GM21381 (cell line): ENCODE data around the gene SYCE1L.
"Not testable (repeated sequence)": the region's sequence is repeated elsewhere in the genome, so short reads cannot be mapped to it uniquely, and the experiment has no call there.

Experiments used
- ATAC-seq: cut with Tn5 transposase; IDR thresholded peaks from one replicate; pipeline ENCODE4 v1.9.1; 2021; ENCODE audit warnings: mild to moderate bottlenecking, moderate library complexity; ENCODE audit not compliant: unreplicated experiment

Gene SYCE1L, protein sequence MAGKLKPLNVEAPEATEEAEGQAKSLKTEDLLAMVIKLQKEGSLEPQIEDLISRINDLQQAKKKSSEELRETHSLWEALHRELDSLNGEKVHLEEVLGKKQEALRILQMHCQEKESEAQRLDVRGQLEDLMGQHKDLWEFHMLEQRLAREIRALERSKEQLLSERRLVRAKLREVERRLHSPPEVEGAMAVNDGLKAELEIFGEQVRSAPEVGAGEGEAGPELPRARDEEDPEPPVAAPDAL

DNA sequence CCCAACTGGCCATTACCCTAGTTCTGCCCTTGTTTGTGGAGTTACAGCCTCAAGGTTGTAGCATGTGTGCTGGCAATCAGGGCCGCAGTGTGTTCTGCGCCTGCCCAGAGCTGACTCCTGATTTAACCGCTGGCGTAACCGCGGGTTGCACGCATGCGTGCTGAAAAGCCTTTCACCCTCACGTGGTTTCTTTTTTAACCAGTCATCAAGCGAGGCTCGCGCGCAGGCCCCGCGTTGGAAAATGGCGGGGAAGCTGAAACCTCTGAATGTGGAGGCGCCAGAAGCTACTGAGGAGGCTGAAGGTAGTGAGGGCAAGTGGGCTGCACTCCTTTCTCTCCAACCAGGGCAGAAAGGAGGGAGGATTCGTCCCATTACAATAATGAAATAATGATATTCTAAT, at the start of gene SYCE1L:
SYCE1L (plus strand) TSS at position 198 of the 400 bp plus-strand sequence; CDS start at position 242, 44 bp downstream.
- no peak for ATAC-seq

DNA sequence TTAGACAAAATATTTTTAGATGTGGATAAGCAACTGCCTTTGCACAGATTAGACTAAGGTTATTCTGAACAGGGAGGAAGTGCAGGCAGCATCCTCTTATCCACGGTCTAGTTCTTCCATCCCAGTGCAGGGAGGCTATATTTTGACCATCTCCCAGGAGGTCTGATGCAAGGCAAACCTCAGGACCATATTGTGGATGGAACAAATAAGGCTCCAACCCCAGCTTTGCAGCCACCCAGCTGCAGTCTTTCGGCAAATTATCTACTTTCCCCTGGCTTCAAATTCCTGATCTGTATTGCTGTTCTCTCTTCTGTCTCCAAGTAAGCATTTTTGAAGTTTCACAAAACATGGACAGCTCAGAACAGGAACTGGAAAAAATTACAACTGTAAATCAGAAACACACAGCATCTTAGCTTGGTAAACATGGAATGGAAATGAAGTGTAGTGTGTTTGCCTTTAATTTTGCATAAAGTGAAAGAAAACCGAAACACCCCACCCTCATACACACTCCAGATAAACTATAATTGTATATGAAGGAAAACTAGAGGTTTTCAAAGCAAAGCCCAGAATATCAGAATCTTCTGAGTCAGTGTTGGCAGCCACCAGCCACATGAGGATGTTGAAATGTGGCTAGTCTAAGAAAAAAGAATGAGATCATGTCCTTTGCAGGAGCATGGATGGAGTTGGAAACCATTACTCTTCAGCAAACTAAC, 41.7 kb upstream of the SYCE1L start:
- ATAC-seq = no peak

DNA sequence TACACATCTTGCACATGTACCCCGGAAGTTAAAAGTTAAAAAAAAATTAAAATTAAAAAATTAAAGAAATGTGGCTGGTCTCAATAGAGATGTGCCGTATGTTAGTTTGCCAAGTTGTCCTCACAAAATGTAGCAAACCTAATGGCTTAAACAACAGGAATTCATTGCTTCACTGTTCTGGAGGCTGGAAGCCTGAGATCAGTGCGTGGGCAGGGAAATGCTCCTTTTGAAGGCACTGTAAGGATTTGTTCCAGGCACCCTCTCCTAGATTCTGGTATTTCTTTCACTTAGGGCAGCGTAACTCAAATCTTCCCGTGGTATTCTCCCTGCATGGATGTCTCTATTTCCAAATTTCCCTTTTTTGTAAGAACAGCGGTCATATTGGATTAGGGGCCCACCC, 40.9 kb upstream of the SYCE1L start:
- ATAC-seq = no peak

DNA sequence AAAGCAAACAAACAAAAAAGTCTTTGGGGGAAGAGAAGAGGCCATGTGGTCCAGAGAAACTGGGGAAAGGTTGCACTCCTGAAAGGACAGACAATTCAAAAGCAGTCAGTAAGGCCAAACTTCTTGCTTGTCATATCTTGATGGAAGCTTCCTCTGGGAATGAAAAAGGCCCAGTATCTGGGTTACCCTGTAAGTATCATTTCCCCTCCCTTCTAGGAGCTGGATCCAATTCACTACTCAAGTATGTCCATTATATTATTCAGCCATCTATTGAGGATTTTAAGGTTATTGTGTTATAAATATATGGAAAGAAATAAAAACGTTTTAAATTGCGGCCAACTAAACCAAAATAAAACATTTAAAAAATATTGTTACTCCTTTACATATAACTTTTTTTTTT, 34.2 kb upstream of the SYCE1L start:
- no peak for ATAC-seq

DNA sequence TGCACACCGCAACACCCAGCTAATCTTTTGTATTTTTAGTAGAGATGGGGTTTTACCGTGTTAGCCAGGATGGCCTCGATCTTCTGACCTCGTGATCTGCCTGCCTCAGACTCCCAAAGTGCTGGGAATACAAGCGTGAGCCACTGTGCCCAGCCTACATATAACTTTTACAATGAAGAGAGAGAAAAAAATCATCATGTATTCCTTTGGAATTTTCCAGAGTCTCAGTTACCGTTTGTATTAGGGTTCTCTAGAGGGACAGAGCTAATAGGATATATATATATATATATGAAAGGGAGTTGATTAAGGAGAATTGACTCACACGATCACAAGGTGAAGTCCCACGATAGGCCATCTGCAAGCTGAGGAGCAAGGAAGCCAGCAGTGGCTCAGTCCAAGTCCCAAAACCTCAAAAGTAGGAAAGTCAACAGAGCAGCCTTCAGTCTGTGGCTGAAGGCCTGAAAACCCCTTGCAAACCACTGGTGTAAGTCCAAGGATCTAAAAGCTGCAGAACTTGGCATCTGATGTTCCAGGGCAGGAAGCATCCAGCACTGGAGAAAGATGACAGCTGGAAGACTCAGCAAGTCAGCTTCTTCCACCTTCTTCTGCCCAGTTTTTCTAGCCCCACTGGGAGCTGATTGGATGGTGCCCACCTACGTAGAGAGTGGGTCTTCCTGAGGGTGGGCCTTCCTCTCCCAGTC, 33.5 kb upstream of the SYCE1L start:
- ATAC-seq = not testable (repeated sequence)

DNA sequence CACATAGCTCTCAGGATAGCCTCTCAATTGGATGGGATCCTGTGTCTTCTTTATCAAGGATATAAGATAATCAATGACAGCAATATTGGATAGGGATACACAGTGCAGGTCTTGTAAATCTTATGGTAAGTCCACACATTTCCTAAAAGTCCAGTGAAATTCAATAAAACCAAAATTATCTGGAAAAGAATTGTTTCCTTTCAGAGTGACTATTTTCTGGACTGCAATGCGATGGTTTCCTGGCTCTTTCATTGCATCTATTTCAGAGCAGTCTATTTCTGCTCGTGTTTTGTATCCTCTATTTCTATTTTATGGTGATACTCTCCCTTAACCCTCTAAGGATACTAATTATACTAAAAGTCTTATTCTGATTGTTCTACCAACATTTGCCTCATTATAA, 32.5 kb upstream of the SYCE1L start:
- ATAC-seq = no peak

DNA sequence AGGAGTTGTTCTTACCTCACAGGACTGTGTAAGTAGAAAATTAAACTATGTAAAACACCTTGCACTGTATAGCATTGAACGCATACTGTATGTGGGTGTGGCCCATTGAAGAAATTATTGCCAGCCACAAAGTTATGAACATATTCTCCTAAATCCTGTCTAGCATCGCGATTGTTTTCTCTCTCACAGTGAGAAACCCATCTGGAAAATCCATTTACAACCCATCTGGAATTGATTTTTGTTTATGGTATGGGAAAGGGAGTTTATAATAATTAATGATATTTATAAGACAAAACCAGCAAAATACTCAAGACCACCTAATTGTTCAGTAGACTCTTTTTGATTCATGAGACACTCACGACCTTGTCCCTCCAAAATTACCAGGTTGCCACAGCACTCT, 30.3 kb upstream of the SYCE1L start:
- ATAC-seq = no peak

DNA sequence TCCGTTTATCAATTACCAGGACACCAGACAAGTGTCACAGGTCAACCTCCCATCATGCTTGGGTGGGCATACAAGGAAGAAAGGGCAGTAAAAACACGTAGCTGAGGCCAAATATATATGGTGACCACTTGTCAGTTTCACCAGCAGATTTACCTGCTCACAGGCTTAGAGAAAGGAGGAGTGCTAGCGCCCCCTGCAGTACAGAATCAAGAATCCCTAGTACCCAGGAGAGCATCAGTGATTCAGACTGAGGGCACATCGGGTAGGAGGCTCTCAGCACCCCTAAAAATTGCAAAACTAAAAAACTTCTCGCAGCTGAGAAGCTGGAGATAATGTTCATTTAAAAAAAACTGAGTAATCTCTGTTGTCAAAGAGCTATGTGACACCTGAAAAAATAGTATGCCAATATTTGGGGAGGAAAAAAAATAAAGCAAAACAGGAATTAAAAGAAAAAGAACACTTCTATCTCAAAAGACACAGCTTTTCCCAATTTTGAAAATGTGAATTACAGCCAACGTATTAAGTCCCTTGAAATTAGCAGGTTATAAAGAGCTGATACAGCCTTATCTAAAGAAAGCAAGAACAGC, 29.5 kb upstream of the SYCE1L start:
- ATAC-seq = peak; percentile 72

DNA sequence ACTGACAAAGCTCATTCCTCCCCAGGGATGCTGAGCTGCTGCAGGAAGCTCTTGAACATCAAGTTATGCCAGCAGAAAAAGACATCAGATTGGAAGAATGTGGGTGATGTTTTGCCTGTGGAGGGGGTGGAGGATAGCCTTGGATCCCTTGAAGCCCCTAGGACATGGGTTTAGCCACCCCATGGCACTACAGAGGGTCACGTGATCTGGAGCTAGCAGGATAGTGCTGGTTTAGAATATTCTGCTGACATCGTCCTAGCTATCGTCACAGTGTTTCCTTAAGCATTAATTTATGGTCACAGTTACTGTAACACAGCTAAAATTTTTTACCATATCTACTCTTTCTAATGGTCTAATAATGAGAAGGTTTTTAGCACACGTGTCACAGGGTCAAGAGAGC, 28.4 kb upstream of the SYCE1L start:
- no peak for ATAC-seq

DNA sequence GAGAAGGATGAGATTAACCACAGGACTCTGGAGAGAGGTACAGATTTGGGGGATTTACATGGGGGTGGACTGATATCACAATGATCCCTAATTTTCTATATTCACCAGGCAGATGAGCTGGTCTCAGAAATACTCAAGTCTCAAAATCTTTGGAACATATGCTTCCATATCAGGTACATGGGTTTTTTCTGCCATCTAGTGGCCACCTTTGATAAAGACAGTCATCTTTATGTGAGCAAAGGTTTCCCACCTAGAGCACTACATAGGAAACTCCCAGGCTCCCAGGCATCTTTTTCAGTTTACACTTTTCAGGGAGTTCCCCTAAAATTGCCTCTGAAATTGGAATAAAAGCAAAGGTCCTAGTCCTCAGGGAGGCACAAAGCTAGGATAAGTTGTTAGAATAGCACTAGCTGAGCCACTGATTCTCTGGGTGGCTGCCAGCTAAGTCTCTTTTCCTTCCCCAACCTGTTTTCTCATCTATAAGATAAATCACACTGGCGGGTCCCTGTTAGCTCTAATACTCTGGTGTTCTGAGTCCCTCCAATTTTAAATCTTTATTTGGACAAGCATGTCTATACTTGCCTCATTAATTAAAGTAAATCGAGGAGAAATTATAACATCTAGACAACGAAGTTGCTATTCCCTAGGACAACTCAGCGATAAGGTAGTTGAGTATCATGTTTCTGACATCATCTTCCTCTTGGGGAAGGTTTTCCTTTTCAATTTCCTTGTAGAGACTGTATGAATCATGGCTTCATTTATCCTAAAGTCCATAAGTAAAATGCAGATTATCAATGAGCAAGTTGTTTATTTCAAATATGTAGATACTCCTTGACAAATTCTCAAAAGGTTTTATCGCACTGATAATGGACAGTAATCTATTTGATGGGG, 27.2 kb upstream of the SYCE1L start:
- peak; percentile 78 for ATAC-seq

DNA sequence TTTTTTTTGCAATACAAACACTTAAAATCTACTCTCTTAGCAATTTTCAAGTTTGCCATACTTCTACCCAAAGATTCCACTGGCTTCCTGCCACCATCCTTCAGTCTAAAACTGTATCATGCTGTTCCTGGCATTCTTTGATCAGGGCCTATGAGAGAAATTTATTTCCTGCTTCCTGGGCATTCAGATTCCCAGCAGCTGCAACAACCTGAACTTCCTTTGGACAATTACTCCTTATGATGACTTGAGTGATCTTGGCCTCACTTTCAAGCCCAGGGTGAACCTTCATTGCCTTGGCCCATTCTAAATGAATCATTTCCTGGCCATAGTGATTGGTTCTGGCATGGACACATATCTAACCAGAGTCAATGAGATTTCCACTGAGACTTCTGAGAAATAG, 26.3 kb upstream of the SYCE1L start:
- ATAC-seq = no peak

DNA sequence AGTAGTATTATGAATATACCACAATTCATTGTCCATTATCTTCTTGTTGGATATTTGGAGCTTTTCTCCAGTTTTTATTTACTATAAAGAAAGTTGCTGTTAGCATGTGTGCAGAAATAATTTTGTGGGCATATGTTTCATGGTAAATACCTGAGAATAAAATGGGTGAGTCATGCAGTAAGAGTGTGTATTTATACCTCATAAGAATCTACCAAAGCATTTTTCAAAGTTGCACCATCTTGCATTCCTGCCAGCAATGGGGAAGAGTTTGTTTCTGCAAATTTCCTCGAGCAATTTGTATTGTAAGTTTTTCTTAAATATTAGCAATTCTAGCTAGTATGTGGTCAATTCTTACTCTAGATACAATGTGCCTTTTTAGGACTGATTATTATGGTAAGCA, 16.1 kb upstream of the SYCE1L start:
- no peak for ATAC-seq

DNA sequence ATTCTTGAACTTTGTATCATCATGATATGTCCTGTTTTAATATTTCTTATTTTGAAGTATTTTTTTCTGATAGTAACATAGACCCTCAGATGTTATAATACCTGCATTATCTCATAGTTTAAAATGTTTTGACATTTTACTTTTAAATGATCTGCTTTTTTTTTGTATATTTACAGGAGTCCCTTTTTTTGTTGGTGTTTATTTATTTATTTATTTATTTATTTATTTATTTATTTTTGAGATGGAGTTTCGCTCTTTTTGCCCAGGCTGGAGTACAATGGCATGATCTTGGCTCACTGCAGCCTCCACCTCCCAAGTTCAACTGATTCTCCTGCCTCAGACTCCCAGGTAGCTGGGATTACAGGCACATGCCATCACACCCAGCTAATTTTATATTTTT, 12.9 kb upstream of the SYCE1L start:
- ATAC-seq = not testable (repeated sequence)

DNA sequence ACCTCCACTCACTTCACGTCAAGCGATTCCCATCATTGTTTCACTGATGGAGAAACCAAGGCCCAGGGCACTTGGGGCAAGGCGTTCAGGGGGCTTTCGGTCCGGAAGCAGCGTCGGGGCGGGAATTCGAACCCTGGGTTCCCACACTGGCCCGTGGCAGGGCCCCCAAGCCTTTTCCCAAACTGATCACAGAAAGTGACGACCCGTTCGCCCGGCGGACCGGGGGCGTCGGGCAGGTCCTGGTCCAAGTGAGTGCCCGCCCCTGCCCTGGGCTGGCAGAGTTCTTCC, 9.1 kb upstream of the SYCE1L start:
- ATAC-seq = no peak

DNA sequence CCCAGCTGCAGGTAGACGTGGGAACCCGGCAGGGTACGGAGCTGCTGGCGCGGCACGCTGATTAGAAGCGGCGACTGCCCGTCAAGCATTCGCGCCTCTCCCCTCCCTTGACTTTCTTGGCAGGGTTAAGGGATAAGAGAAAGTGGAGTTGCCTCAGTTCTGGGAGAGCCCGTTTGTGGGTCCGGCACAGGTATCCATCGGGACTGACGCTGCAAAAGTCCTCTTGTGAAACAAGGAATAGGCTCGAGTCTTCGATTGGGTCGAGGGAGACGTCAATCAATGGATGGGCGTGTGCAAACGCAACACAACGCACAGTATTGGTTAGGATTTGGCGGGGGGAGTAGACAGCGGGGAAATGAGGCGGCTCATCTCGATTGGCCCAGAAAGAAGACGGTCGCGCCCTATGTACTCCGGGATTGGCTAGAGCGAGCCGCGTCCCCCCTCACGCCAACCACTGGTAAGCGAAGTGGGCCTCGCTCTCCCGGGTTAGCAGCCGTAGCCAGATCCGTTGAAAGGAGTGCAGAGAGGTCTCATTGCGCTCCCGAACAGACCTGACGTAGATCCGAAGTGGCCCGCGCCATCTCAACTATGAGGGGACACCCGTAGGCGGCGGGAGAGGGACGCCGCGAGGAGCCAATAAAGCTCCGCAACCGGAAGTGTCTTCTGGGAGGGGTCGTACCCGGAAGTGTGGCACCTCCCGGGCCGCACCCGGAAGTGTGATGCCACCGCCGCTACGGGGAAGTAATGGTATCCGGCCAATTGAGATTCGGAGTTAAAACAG, 8.5 kb upstream of the SYCE1L start, which contains the start of gene MON1B:
MON1B (plus strand) TSS at position 713 of the 781 bp plus-strand sequence. CDS start 296 bp downstream, outside the sequence.
- ATAC-seq = peak; percentile 95

DNA sequence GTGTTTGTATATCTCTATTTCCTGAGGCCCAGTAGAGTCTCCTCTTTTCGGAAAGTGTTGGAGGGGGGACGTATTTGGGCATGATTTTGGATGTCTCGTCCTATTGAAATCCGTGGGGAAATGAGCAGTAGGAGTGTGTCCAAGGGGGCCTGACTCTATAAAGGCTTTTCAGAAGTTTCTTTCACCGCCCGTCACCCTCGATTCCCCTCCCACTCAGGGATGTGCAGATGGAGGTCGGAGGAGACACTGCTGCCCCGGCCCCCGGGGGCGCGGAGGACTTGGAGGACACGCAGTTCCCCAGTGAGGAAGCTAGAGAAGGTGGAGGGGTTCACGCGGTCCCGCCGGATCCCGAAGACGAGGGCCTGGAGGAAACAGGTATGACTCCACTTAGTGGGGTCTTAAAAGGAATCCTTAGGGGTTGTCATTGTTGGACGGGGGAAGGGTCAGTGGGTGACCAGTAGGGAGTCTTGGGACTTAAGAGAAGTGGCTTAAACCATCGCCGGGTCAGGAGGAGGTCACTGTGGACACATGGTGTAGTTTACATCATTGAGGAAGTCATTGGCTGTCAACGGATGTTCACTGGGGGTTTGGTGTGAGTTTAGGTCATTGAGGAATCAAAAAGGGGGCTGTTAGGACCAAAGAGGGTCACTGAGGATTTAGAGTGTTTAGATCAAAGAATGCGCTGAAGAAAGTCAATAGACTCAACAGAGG, 7.8 kb upstream of the SYCE1L start:
- peak; percentile 2 for ATAC-seq

DNA sequence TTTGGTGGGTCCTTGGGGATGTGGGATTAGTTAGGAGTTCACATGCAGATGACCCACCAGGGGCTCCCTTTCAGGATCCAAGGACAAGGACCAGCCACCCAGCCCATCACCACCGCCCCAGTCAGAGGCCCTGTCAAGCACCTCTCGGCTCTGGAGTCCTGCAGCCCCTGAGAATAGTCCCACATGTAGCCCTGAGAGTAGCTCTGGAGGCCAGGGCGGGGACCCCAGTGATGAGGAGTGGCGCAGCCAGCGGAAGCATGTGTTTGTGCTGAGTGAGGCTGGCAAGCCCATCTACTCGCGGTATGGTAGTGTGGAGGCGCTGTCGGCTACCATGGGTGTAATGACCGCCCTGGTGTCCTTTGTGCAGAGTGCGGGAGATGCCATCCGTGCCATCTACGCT, 5.8 kb upstream of the SYCE1L start:
- no peak for ATAC-seq

DNA sequence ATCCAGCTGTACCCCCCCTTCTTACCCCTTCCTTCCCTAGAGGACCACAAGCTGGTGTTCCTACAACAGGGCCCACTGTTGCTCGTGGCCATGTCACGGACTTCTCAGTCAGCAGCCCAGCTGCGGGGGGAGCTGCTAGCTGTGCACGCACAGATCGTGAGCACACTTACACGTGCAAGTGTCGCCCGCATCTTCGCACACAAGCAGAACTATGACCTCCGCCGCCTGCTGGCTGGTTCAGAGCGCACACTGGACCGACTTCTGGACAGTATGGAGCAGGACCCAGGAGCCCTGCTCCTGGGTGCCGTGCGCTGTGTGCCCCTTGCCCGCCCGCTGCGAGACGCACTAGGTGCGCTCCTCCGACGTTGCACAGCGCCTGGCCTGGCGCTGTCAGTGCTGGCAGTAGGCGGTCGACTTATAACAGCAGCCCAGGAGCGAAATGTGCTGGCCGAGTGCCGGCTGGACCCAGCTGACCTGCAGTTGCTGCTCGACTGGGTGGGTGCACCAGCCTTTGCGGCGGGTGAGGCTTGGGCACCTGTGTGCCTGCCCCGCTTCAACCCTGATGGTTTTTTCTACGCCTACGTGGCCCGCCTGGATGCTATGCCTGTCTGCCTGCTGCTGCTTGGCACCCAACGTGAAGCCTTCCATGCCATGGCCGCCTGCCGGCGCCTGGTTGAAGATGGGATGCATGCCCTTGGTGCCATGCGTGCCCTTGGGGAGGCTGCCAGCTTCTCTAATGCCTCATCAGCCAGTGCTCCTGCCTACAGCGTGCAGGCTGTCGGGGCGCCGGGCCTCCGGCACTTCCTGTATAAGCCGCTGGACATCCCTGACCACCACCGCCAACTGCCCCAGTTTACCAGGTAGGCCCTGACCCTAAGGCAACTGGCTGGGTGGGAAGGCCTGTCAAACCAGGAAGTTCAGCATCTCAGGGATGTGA, 4.6 kb upstream of the SYCE1L start:
- no peak for ATAC-seq
